SK-N-SH treated with all-trans-retinoic acid at 6 μM for 48 hours (cell line): ENCODE measurements around the gene KLK6.

ENCODE experiments used
- ATAC-seq: fragments of 200-7000 bp; cut with Tn5 transposase; 3 replicates; pipeline ENCODE4 v1.9.1; 2020; ENCODE audit warnings: mild to moderate bottlenecking, moderate library complexity
- ARNTL ChIP-seq: fragments of 450-650 bp; formaldehyde crosslinking; IDR thresholded peaks from 2 replicates; pipeline ENCODE4 v1.5.0; 2020; ENCODE audit warnings: low read depth, mild to moderate bottlenecking, moderate library complexity, borderline replicate concordance
- BACH2 ChIP-seq: fragments of 250-450 bp; sonication (Bioruptor Pico); IDR thresholded peaks from 2 replicates; pipeline ENCODE4 v1.9.0; 2021; ENCODE audit warnings: mild to moderate bottlenecking, borderline replicate concordance
- CREB5 ChIP-seq: fragments of 250-450 bp; sonication (Bioruptor Pico); IDR thresholded peaks from 2 replicates; pipeline ENCODE4 v1.5.1; 2020; ENCODE audit warnings: low read depth, mild to moderate bottlenecking, moderate library complexity
- CSDC2 ChIP-seq: fragments of 250-450 bp; sonication (Bioruptor Pico); IDR thresholded peaks from 2 replicates; pipeline ENCODE4 v1.5.0; 2020; ENCODE audit warnings: mild to moderate bottlenecking, moderate library complexity
- ESRRG ChIP-seq: fragments of 250-450 bp; sonication (Bioruptor Pico); IDR thresholded peaks from 2 replicates; pipeline ENCODE4 v1.6.1; 2021; ENCODE audit warnings: mild to moderate bottlenecking
- GLIS3 ChIP-seq: fragments of 250-450 bp; sonication (Bioruptor Pico); IDR thresholded peaks from 2 replicates; pipeline ENCODE4 v1.5.0; 2020; ENCODE audit warnings: mild to moderate bottlenecking, moderate library complexity
- ISL1 ChIP-seq: fragments of 250-450 bp; sonication (Bioruptor Pico); IDR thresholded peaks from 2 replicates; pipeline ENCODE4 v2.1.2; 2022; ENCODE audit warnings: mild to moderate bottlenecking, moderate library complexity
- OSR1 ChIP-seq: fragments of 250-450 bp; sonication (Bioruptor Pico); IDR thresholded peaks from 2 replicates; pipeline ENCODE4 v1.8.0; 2022; ENCODE audit warnings: moderate library complexity, mild to moderate bottlenecking, inconsistent platforms
- PATZ1 ChIP-seq: fragments of 250-450 bp; sonication (Bioruptor Pico); IDR thresholded peaks from 2 replicates; pipeline ENCODE4 v1.8.0; 2020; ENCODE audit warnings: mild to moderate bottlenecking, moderate library complexity, borderline replicate concordance
- POU6F1 ChIP-seq: fragments of 250-450 bp; sonication (Bioruptor Pico); IDR thresholded peaks from 2 replicates; pipeline ENCODE4 v1.8.0; 2021; ENCODE audit warnings: low read depth, mild to moderate bottlenecking, moderate library complexity, borderline replicate concordance
- PPARA ChIP-seq: fragments of 250-450 bp; sonication (Bioruptor Pico); IDR thresholded peaks from 2 replicates; pipeline ENCODE4 v1.5.0; 2020; ENCODE audit warnings: mild to moderate bottlenecking, borderline replicate concordance
- RARB ChIP-seq: fragments of 250-450 bp; sonication (Bioruptor Pico); IDR thresholded peaks from 2 replicates; pipeline ENCODE4 v1.8.0; 2021; ENCODE audit warnings: mild to moderate bottlenecking, moderate library complexity
- SNAI2 ChIP-seq: fragments of 250-450 bp; sonication (Bioruptor Pico); IDR thresholded peaks from 2 replicates; pipeline ENCODE4 v1.5.0; 2020; ENCODE audit warnings: mild to moderate bottlenecking, moderate library complexity
- TCF4 ChIP-seq: fragments of 250-450 bp; sonication (Bioruptor Pico); IDR thresholded peaks from 2 replicates; pipeline ENCODE4 v1.8.0; 2021; ENCODE audit warnings: mild to moderate bottlenecking, moderate library complexity, borderline replicate concordance
- TOX ChIP-seq: fragments of 250-450 bp; sonication (Bioruptor Pico); IDR thresholded peaks from 2 replicates; pipeline ENCODE4 v1.8.0; 2021; ENCODE audit warnings: mild to moderate bottlenecking, moderate library complexity, borderline replicate concordance
- TSHZ2 ChIP-seq: fragments of 250-450 bp; sonication (Bioruptor Pico); IDR thresholded peaks from 2 replicates; pipeline ENCODE4 v1.5.0; 2020; ENCODE audit warnings: mild to moderate bottlenecking, moderate library complexity
- ZC3H10 ChIP-seq: fragments of 250-450 bp; sonication (Bioruptor Pico); IDR thresholded peaks from 2 replicates; pipeline ENCODE4 v1.5.1; 2021; ENCODE audit warnings: mild to moderate bottlenecking, moderate library complexity
- ZFP3 ChIP-seq: fragments of 250-450 bp; sonication (Bioruptor Pico); IDR thresholded peaks from 2 replicates; pipeline ENCODE4 v1.5.0; 2020; ENCODE audit warnings: mild to moderate bottlenecking, moderate library complexity
- ZFP30 ChIP-seq: fragments of 450-650 bp; formaldehyde crosslinking; IDR thresholded peaks from 2 replicates; pipeline ENCODE4 v1.5.0; 2022; ENCODE audit warnings: mild to moderate bottlenecking, moderate library complexity
- ZNF565 ChIP-seq: fragments of 450-650 bp; formaldehyde crosslinking; conservative IDR thresholded peaks from 2 replicates; pipeline ENCODE4 v1.5.0; 2020; ENCODE audit warnings: low read depth, mild to moderate bottlenecking, moderate library complexity
- ZNF70 ChIP-seq: fragments of 450-650 bp; formaldehyde crosslinking; IDR thresholded peaks from 2 replicates; pipeline ENCODE4 v1.5.0; 2020; ENCODE audit warnings: mild to moderate bottlenecking, moderate library complexity
- ZNF8 ChIP-seq: fragments of 450-650 bp; formaldehyde crosslinking; IDR thresholded peaks from 2 replicates; pipeline ENCODE4 v1.5.0; 2020; ENCODE audit warnings: mild to moderate bottlenecking, moderate library complexity

Gene KLK6

GRCh38 chr19:50932690-50933083, 36.7 kb downstream of the KLK6 start:
- TF ChIP-seq TOX (no peak), RARB (CRISPR knock-in tag) (no peak), ESRRG (CRISPR knock-in tag) (no peak), PATZ1 (no peak), OSR1 (CRISPR knock-in tag) (no peak), ZNF70 (CRISPR knock-in tag) (no peak), PPARA (CRISPR knock-in tag) (no peak), CSDC2 (no peak), ARNTL (CRISPR knock-in tag) (no peak), GLIS3 (CRISPR knock-in tag) (no peak), ZFP3 (CRISPR knock-in tag) (no peak), BACH2 (CRISPR knock-in tag) (no peak), SNAI2 (CRISPR knock-in tag) (no peak), ZNF8 (no peak), ZFP30 (no peak), POU6F1 (no peak), ZC3H10 (CRISPR knock-in tag) (no peak), TCF4 (CRISPR knock-in tag) (no peak), TSHZ2 (no peak)
- TF ChIP-seq, all 23 proteins: peak for 0
- no peak for ATAC-seq

GRCh38 chr19:50932018-50932689, 37.2 kb downstream of the KLK6 start:
- no peak for TF ChIP-seq BACH2 (CRISPR knock-in tag)
- TF ChIP-seq CREB5, result no peak
- no peak for TF ChIP-seq GLIS3 (CRISPR knock-in tag)
- TF ChIP-seq ZNF565 (CRISPR knock-in tag), result no peak
- TF ChIP-seq, all 23 proteins: peak for 0
- no peak for ATAC-seq

- ATAC-seq, result no peak
- TF ChIP-seq ZFP3 (CRISPR knock-in tag) (no peak), CSDC2 (no peak), CREB5 (no peak), ISL1 (CRISPR knock-in tag) (no peak), TCF4 (CRISPR knock-in tag) (no peak), GLIS3 (CRISPR knock-in tag) (no peak), PATZ1 (no peak), PPARA (CRISPR knock-in tag) (no peak), BACH2 (CRISPR knock-in tag) (no peak), OSR1 (CRISPR knock-in tag) (no peak), ARNTL (CRISPR knock-in tag) (no peak), ZNF8 (no peak), RARB (CRISPR knock-in tag) (no peak), ZNF565 (CRISPR knock-in tag) (no peak), TSHZ2 (no peak), SNAI2 (CRISPR knock-in tag) (no peak), ZC3H10 (CRISPR knock-in tag) (no peak), ZFP30 (no peak)
Observed at GRCh38 chr19:50931023-50931422, 38.4 kb downstream of the KLK6 start.
